H1 (cell line): ENCODE data around the gene SIGLEC6. TPM values are rescaled to one million over a fixed set of nuclear protein-coding genes. Genes with fewer than 3 reads are reported as not detected.

ENCODE experiments used
- GTF2F1 ChIP-seq: IDR thresholded peaks from 2 replicates; pipeline ENCODE4 v1.6.1; 2012; ENCODE audit warnings: low read depth, low read length, improper control_type of control experiment, borderline replicate concordance
- polyA plus RNA-seq, 7 experiments: library from polyadenylated mRNA; depleted of rRNA in 3 of 7; stranded (reverse) in 5 of 7; unstranded in 2 of 7; fragments of >200 nt in 5 of 7; fragments of 200-250 nt in 2 of 7; gene quantifications; 1 replicate in 5 of 7; 2 replicates in 1 of 7; 4 replicates in 1 of 7; pipeline versions ENCODE4 v1.2.1 to v1.2.3, GENCODE V29; 2011 to 2013; ENCODE audit warnings: missing spikeins in 2 of 7, mixed read lengths in 2 of 7
- total RNA-seq: library from RNA; stranded (reverse); fragmentation: NEBNext Ultra II Directional; extraction: Animal tissue kit (Norgen Biotek cat#: 25700); gene quantifications from 2 replicates; pipeline ENCODE4 v1.2.1, GENCODE V29; 2021

The SIGLEC6 gene
- total and polyA plus RNA-seq, 2 of the 8 experiments (the other 6 are each of a cell fraction or from before 2014, with no cell fraction given): 0.05 TPM; not detected in 1

DNA sequence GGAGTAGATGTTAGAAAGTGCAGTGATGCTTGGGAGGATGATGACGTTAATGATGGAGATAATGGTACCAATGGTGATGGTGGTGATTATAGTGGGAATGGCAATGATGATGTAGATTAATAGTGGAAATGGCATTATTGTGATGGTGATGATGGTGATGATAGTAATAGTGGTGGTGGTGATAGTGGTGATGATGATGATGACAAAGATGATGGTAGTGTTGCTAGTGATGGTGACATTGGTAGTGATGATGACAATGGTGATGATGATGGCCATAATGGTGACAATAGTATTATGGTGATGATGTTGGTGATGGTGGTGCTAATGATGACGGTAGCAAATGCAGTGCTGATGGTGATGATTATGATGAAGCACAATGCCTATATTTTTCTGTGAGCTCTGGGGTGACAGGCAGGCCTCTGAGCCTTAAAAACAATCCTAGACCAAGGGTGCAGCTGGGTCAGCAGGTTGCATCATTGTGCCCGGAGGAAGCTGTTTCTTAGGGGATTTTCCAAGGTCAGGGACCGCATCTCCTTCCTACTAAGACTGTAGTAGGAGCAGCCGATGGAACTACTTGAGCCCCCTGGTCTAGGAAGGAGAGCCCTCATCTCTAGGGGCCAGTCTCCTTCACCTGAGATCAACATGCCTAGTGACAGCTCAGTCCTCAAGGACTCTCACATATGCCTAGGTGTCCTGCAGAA lies 45.4 kb downstream of the SIGLEC6 start (continued):
- TF ChIP-seq GTF2F1: no peak
